ENCODE data around the gene PDXP. TPM values are rescaled to one million over a fixed set of nuclear protein-coding genes. Genes with fewer than 3 reads are reported as not detected.

PDXP gene
- total and polyA plus RNA-seq, 9 of the 15 experiments (the other 6 are each of a cell fraction or from before 2014, with no cell fraction given): 7.9 to 54.2 (median 38.8) TPM

DNA sequence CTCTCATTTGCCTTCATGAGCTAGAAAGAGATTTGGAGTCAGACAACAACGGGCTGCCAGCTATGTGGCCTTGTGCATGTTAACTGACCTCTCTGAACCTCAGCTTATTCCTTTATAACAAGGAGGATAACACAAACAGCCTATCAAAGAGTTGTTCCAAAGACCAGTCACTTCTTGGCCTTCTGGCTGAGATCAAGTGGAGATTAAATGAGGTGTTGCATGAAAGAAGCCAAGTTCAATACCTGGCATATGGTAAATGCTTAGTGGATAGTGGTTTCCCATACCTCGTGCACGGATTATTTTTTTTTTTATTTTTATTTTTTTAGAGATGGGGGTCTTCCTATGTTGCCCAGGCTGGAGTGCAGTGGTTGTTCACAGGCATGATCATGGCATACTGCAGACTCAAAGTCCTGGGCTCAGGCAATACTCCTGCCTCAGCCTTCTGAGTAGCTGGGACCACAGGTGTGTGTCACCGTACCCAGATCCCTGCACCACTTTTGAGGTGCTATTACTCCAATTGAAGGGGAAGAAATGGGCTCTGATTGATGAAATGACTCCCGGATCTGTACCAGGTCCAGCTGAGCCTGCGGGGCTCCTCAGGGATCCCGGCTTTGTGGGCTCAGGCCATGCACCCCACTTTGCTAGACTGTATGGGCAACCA lies 21.8 kb downstream of the PDXP start (continued):
- TF ChIP-seq, protein P1, sequence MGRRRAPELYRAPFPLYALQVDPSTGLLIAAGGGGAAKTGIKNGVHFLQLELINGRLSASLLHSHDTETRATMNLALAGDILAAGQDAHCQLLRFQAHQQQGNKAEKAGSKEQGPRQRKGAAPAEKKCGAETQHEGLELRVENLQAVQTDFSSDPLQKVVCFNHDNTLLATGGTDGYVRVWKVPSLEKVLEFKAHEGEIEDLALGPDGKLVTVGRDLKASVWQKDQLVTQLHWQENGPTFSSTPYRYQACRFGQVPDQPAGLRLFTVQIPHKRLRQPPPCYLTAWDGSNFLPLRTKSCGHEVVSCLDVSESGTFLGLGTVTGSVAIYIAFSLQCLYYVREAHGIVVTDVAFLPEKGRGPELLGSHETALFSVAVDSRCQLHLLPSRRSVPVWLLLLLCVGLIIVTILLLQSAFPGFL (CRISPR knock-in tag; IDR thresholded peaks at IDR 0.05): no peak
- TF ChIP-seq CSDE1 (IDR thresholded peaks at IDR 0.05) (no peak), SIX5 (IDR thresholded peaks at IDR 0.05; ENCODE audit: borderline replicate concordance in 1 of 2, insufficient read depth in 1 of 2, low read depth in 1 of 2, low read length in 2 of 2) (no peak), ZFPM2 (CRISPR knock-in tag; IDR thresholded peaks at IDR 0.05) (no peak), ZNF253 (CRISPR knock-in tag; conservative IDR thresholded peaks at IDR 0.05) (no peak), ZZZ3 (IDR thresholded peaks at IDR 0.05) (no peak), ZNF311 (CRISPR knock-in tag; IDR thresholded peaks at IDR 0.05) (no peak), ZNF146 (CRISPR knock-in tag; IDR thresholded peaks at IDR 0.05; ENCODE audit: unreplicated experiment) (no peak), BACH1 (tag; IDR thresholded peaks at IDR 0.05) (no peak)
- TF ChIP-seq, protein P2, sequence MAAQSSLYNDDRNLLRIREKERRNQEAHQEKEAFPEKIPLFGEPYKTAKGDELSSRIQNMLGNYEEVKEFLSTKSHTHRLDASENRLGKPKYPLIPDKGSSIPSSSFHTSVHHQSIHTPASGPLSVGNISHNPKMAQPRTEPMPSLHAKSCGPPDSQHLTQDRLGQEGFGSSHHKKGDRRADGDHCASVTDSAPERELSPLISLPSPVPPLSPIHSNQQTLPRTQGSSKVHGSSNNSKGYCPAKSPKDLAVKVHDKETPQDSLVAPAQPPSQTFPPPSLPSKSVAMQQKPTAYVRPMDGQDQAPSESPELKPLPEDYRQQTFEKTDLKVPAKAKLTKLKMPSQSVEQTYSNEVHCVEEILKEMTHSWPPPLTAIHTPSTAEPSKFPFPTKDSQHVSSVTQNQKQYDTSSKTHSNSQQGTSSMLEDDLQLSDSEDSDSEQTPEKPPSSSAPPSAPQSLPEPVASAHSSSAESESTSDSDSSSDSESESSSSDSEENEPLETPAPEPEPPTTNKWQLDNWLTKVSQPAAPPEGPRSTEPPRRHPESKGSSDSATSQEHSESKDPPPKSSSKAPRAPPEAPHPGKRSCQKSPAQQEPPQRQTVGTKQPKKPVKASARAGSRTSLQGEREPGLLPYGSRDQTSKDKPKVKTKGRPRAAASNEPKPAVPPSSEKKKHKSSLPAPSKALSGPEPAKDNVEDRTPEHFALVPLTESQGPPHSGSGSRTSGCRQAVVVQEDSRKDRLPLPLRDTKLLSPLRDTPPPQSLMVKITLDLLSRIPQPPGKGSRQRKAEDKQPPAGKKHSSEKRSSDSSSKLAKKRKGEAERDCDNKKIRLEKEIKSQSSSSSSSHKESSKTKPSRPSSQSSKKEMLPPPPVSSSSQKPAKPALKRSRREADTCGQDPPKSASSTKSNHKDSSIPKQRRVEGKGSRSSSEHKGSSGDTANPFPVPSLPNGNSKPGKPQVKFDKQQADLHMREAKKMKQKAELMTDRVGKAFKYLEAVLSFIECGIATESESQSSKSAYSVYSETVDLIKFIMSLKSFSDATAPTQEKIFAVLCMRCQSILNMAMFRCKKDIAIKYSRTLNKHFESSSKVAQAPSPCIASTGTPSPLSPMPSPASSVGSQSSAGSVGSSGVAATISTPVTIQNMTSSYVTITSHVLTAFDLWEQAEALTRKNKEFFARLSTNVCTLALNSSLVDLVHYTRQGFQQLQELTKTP (IDR thresholded peaks at IDR 0.05; ENCODE audit: low read depth in 1 of 2, partially characterized antibody in 2 of 2): no peak
- TF ChIP-seq, protein P3, sequence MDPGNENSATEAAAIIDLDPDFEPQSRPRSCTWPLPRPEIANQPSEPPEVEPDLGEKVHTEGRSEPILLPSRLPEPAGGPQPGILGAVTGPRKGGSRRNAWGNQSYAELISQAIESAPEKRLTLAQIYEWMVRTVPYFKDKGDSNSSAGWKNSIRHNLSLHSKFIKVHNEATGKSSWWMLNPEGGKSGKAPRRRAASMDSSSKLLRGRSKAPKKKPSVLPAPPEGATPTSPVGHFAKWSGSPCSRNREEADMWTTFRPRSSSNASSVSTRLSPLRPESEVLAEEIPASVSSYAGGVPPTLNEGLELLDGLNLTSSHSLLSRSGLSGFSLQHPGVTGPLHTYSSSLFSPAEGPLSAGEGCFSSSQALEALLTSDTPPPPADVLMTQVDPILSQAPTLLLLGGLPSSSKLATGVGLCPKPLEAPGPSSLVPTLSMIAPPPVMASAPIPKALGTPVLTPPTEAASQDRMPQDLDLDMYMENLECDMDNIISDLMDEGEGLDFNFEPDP (CRISPR knock-in tag; IDR thresholded peaks at IDR 0.05): no peak
- TF ChIP-seq, protein P4, sequence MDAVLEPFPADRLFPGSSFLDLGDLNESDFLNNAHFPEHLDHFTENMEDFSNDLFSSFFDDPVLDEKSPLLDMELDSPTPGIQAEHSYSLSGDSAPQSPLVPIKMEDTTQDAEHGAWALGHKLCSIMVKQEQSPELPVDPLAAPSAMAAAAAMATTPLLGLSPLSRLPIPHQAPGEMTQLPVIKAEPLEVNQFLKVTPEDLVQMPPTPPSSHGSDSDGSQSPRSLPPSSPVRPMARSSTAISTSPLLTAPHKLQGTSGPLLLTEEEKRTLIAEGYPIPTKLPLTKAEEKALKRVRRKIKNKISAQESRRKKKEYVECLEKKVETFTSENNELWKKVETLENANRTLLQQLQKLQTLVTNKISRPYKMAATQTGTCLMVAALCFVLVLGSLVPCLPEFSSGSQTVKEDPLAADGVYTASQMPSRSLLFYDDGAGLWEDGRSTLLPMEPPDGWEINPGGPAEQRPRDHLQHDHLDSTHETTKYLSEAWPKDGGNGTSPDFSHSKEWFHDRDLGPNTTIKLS (IDR thresholded peaks at IDR 0.05; ENCODE audit: borderline replicate concordance, low read depth): no peak
